ENCODE data around the gene BTNL8. TPM values are rescaled to one million over a fixed set of nuclear protein-coding genes. Genes with fewer than 3 reads are reported as not detected.
"Not testable (repeated sequence)": the region's sequence is repeated elsewhere in the genome, so short reads cannot be mapped to it uniquely, and the experiment has no call there.

Gene BTNL8
- total RNA-seq, 3 donors from 2014 or later = not detected

- ATAC-seq (peak in 1 of 2 donors; percentile 56), DNase-seq (peak; percentile 58)
- peaks cover 4% of the 10 kb centered on the region for H3K4me1 Mint-ChIP-seq (ENCODE audit: low read depth)
- peaks cover 11% of the 10 kb centered on the region for H3K27me3 Mint-ChIP-seq (ENCODE audit: low read depth)
- no peaks in the 10 kb centered on the region for H3K9me3 Mint-ChIP-seq
- no peaks in the 10 kb centered on the region for H3K36me3 Mint-ChIP-seq (ENCODE audit: insufficient read depth)
- no peak overlapping the region for H3K4me3 Mint-ChIP-seq
Observed at GRCh38 chr5:180868960-180869359, 30.0 kb upstream of the BTNL8 start.

GRCh38 chr5:180869587-180869986, 29.4 kb upstream of the BTNL8 start:
- Mint-ChIP-seq H3K27me3 (ENCODE audit: low read depth) (peaks cover 11% of the 10 kb centered on the region), H3K36me3 (ENCODE audit: insufficient read depth) (no peaks in the 10 kb centered on the region), H3K4me1 (ENCODE audit: low read depth) (peaks cover 4% of the 10 kb centered on the region), H3K4me3 (no peak overlapping the region), H3K9me3 (no peaks in the 10 kb centered on the region)
- DNase-seq (no peak), ATAC-seq (no peak)

- ATAC-seq = no peak
- no peaks in the 10 kb centered on the region for H3K9me3 Mint-ChIP-seq
- no peaks in the 10 kb centered on the region for H3K36me3 Mint-ChIP-seq (ENCODE audit: insufficient read depth)
- DNase-seq = no peak
- H3K27me3 Mint-ChIP-seq (ENCODE audit: low read depth) = peaks cover 11% of the 10 kb centered on the region
- H3K4me3 Mint-ChIP-seq = no peak overlapping the region
- peaks cover 4% of the 10 kb centered on the region for H3K4me1 Mint-ChIP-seq (ENCODE audit: low read depth)
Observed at GRCh38 chr5:180870276-180871068, 28.5 kb upstream of the BTNL8 start.

- Mint-ChIP-seq H3K9me3 (no peaks in the 10 kb centered on the region), H3K4me1 (ENCODE audit: low read depth) (peaks cover 4% of the 10 kb centered on the region), H3K36me3 (ENCODE audit: insufficient read depth) (no peaks in the 10 kb centered on the region), H3K4me3 (no peak overlapping the region), H3K27me3 (ENCODE audit: low read depth) (peaks cover 4% of the 10 kb centered on the region)
- ATAC-seq = no peak
- DNase-seq = no peak
Observed at GRCh38 chr5:180872419-180872818, 26.5 kb upstream of the BTNL8 start.

- no peak overlapping the region for H3K4me3 Mint-ChIP-seq
Observed at GRCh38 chr5:180873615-180874520, 25.1 kb upstream of the BTNL8 start.

GRCh38 chr5:180874804-180875582, 24.0 kb upstream of the BTNL8 start:
- DNase-seq (no peak), ATAC-seq (no peak)
- no peaks in the 10 kb centered on the region for H3K9me3 Mint-ChIP-seq
- no peak overlapping the region for H3K4me3 Mint-ChIP-seq
- no peaks in the 10 kb centered on the region for H3K27me3 Mint-ChIP-seq (ENCODE audit: low read depth)
- no peaks in the 10 kb centered on the region for H3K36me3 Mint-ChIP-seq (ENCODE audit: insufficient read depth)
- peaks cover 4% of the 10 kb centered on the region for H3K4me1 Mint-ChIP-seq (ENCODE audit: low read depth)

More at GRCh38 chr5:180873615-180874520, 25.1 kb upstream of the BTNL8 start:
- H3K4me1 Mint-ChIP-seq (ENCODE audit: low read depth) = peaks cover 4% of the 10 kb centered on the region
- peak in 1 of 2 donors; percentile 46 for ATAC-seq
- no peak for DNase-seq
- H3K9me3 Mint-ChIP-seq = no peaks in the 10 kb centered on the region
- no peaks in the 10 kb centered on the region for H3K36me3 Mint-ChIP-seq (ENCODE audit: insufficient read depth)
- no peaks in the 10 kb centered on the region for H3K27me3 Mint-ChIP-seq (ENCODE audit: low read depth)

GRCh38 chr5:180875860-180876426, 23.0 kb upstream of the BTNL8 start:
- DNase-seq (no peak), ATAC-seq (no peak)
- H3K4me1 Mint-ChIP-seq (ENCODE audit: low read depth) = peaks cover 4% of the 10 kb centered on the region
- no peaks in the 10 kb centered on the region for H3K9me3 Mint-ChIP-seq
- no peaks in the 10 kb centered on the region for H3K36me3 Mint-ChIP-seq (ENCODE audit: insufficient read depth)
- H3K4me3 Mint-ChIP-seq = no peak overlapping the region
- peaks cover 4% of the 10 kb centered on the region for H3K27me3 Mint-ChIP-seq (ENCODE audit: low read depth)

- not testable (repeated sequence) for H3K4me1 Mint-ChIP-seq (ENCODE audit: low read depth); H3K36me3 Mint-ChIP-seq (ENCODE audit: insufficient read depth); H3K9me3 Mint-ChIP-seq; DNase-seq; H3K4me3 Mint-ChIP-seq; ATAC-seq
- peaks cover 51% of the 10 kb centered on the region for H3K27me3 Mint-ChIP-seq (ENCODE audit: low read depth)
Observed at GRCh38 chr5:180885845-180886529, 13.0 kb upstream of the BTNL8 start.

GRCh38 chr5:180889381-180889780, 9.6 kb upstream of the BTNL8 start:
- H3K36me3 Mint-ChIP-seq (ENCODE audit: insufficient read depth) = no peaks in the 10 kb centered on the region
- H3K27me3 Mint-ChIP-seq (ENCODE audit: low read depth) = peaks cover 51% of the 10 kb centered on the region
- no peak overlapping the region for H3K4me3 Mint-ChIP-seq
- no peaks in the 10 kb centered on the region for H3K4me1 Mint-ChIP-seq (ENCODE audit: low read depth)
- ATAC-seq = no peak
- DNase-seq = no peak
- no peaks in the 10 kb centered on the region for H3K9me3 Mint-ChIP-seq

GRCh38 chr5:180895330-180895729, 3.6 kb upstream of the BTNL8 start:
- ATAC-seq; H3K36me3 Mint-ChIP-seq (ENCODE audit: insufficient read depth); H3K4me1 Mint-ChIP-seq (ENCODE audit: low read depth): not testable (repeated sequence)

GRCh38 chr5:180900178-180900577, 1.2 kb downstream of the BTNL8 start:
- no peaks in the 10 kb centered on the region for H3K4me1 Mint-ChIP-seq (ENCODE audit: low read depth)

More at GRCh38 chr5:180895330-180895729, 3.6 kb upstream of the BTNL8 start:
- H3K4me3 Mint-ChIP-seq, DNase-seq, H3K9me3 Mint-ChIP-seq: not testable (repeated sequence)
- peaks cover 20% of the 10 kb centered on the region for H3K27me3 Mint-ChIP-seq (ENCODE audit: low read depth)

GRCh38 chr5:180901319-180902009, 2.5 kb downstream of the BTNL8 start:
- no peaks in the 10 kb centered on the region for H3K4me1 Mint-ChIP-seq (ENCODE audit: low read depth)
- no peaks in the 10 kb centered on the region for H3K36me3 Mint-ChIP-seq (ENCODE audit: insufficient read depth)
- no peak overlapping the region for H3K4me3 Mint-ChIP-seq
- DNase-seq (no peak), ATAC-seq (peak in 1 of 2 donors; percentile 46)
- peaks cover 3% of the 10 kb centered on the region for H3K27me3 Mint-ChIP-seq (ENCODE audit: low read depth)
- H3K9me3 Mint-ChIP-seq = no peaks in the 10 kb centered on the region

More at GRCh38 chr5:180900178-180900577, 1.2 kb downstream of the BTNL8 start:
- H3K9me3 Mint-ChIP-seq = no peaks in the 10 kb centered on the region
- no peaks in the 10 kb centered on the region for H3K27me3 Mint-ChIP-seq (ENCODE audit: low read depth)
- no peak for ATAC-seq
- no peak overlapping the region for H3K4me3 Mint-ChIP-seq
- no peaks in the 10 kb centered on the region for H3K36me3 Mint-ChIP-seq (ENCODE audit: insufficient read depth)
- no peak for DNase-seq

GRCh38 chr5:180908400-180908799, 9.4 kb downstream of the BTNL8 start:
- H3K36me3 Mint-ChIP-seq (ENCODE audit: insufficient read depth) = no peaks in the 10 kb centered on the region
- ATAC-seq (no peak), DNase-seq (no peak)
- H3K27me3 Mint-ChIP-seq (ENCODE audit: low read depth) = peaks cover 26% of the 10 kb centered on the region
- H3K4me3 Mint-ChIP-seq = no peak overlapping the region
- no peaks in the 10 kb centered on the region for H3K4me1 Mint-ChIP-seq (ENCODE audit: low read depth)
- no peaks in the 10 kb centered on the region for H3K9me3 Mint-ChIP-seq

Data from activated T-cell treated with anti-CD3 and anti-CD28 coated beads, Interleukin-2, amount 50 U/mL, for 4 hours (primary cell).